Keratinocyte (primary cell): ENCODE results near the gene LIMS3.
"Not testable (repeated sequence)": the region's sequence is repeated elsewhere in the genome, so short reads cannot be mapped to it uniquely, and the experiment has no call there.

Source experiments
- EZH2 ChIP-seq: IDR thresholded peaks from one replicate; pipeline ENCODE4 v1.6.1; 2012; ENCODE audit warnings: inconsistent platforms, mild to moderate bottlenecking, low read length, moderate library complexity
- TF ChIP-seq, protein P1 (sequence below), 3 experiments: IDR thresholded peaks in 1 of 3; conservative IDR thresholded peaks in 1 of 3; optimal IDR thresholded peaks in 1 of 3; 2 replicates in 2 of 3; 3 replicates in 1 of 3; pipeline versions ENCODE3 to v1.5.1; 2011; ENCODE audit warnings: low read length in 3 of 3, mild to moderate bottlenecking in 3 of 3, moderate library complexity in 2 of 3, control low read depth in 1 of 3, inconsistent platforms in 1 of 3; ENCODE audit not compliant: insufficient read depth in 2 of 3; ENCODE audit errors: extremely low read depth in 1 of 3

DNA sequence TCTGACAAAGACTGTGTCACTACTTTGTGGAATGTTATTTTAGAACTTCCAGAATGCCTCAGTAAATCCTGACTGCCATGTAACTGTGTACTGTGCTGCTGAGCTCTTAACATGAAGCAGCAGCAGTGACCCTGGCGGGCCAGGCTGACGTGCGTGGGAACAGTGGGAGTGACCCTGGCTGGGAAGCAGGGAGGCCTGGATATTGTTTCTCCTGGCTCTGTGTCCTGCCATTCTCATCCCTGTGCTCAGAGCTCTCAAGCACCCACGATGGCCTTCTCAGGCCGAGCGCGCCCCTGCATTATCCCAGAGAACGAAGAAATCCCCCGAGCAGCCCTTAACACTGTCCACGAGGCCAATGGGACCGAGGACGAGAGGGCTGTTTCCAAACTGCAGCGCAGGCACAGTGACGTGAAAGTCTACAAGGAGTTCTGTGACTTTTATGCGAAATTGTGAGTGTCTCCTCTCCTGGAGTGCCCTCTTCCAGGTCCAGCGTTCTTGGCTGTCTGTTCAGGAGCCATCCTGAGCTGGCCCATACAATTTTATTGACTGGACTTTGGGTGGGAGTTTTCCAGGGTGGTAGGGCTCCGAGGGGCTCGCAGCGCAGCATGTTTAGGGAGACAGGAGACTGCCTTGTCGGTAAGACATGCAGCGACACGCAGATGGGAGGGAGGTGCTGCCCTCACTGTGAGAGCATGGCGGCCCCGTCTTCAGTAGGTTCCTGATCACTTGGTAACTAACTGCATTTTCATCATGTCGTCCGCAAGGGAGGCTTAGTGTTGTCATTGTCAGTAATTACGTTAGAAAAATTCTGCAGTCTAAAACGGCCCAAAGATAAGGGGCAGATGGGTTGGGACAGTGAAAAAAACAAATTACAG lies at the start of gene LIMS3:
- TF ChIP-seq, protein P1, sequence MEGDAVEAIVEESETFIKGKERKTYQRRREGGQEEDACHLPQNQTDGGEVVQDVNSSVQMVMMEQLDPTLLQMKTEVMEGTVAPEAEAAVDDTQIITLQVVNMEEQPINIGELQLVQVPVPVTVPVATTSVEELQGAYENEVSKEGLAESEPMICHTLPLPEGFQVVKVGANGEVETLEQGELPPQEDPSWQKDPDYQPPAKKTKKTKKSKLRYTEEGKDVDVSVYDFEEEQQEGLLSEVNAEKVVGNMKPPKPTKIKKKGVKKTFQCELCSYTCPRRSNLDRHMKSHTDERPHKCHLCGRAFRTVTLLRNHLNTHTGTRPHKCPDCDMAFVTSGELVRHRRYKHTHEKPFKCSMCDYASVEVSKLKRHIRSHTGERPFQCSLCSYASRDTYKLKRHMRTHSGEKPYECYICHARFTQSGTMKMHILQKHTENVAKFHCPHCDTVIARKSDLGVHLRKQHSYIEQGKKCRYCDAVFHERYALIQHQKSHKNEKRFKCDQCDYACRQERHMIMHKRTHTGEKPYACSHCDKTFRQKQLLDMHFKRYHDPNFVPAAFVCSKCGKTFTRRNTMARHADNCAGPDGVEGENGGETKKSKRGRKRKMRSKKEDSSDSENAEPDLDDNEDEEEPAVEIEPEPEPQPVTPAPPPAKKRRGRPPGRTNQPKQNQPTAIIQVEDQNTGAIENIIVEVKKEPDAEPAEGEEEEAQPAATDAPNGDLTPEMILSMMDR (optimal IDR thresholded peaks at IDR 0.05 in 1 of 3, IDR thresholded peaks at IDR 0.05 in 1 of 3, conservative IDR thresholded peaks at IDR 0.05 in 1 of 3; ENCODE audit: extremely low read depth in 1 of 3, insufficient read depth in 2 of 3, low read length in 3 of 3), result not testable (repeated sequence)
- TF ChIP-seq EZH2, result not testable (repeated sequence)
